ENCODE results near the gene BGLAP. TPM values are rescaled to one million over a fixed set of nuclear protein-coding genes. Genes with fewer than 3 reads are reported as not detected.

The BGLAP gene
- under 1 TPM in 2 of 4 donors, not detected in 2; 0.34 to 0.44 TPM for total RNA-seq
- polyA plus RNA-seq: under 1 TPM in 1 of 3 donors, not detected in 2; 0.33 TPM
- long read RNA-seq, donor 1: 0 reads
- long read RNA-seq, donor 2: 0 reads

- DNase-seq (peak in 1 of 2 donors; percentile 35), ATAC-seq (no peak)
- intact Hi-C loops (cut with DNase I): no loop called here
- no peak for TF ChIP-seq CTCF (IDR thresholded peaks at IDR 0.05)
- WGBS, 3 donors: 73 to 84% (median 83%) methylated on average over 13 to 14 of the region's 14 CpGs
- Histone ChIP-seq H3K4me1 (peaks cover 9% of the 10 kb centered on the region), H3K9me3 (no peaks in the 10 kb centered on the region), H3K27ac (no peak within 1 kb of the TSS), H3K27me3 (ENCODE audit: insufficient read depth in 3 of 3, low read length in 2 of 3) (peaks cover 0 to 17% (median 10%) of the 10 kb centered on the region in 3 donors), H3K4me3 (no peak within 1 kb of the TSS), H3K36me3 (ENCODE audit: insufficient read depth in 1 of 2, low read depth in 1 of 2) (peaks cover 6 to 50% of the 10 kb centered on the region in 2 donors)
Observed at GRCh38 chr1:156241926-156242325, at the start of gene BGLAP. BGLAP (plus strand) TSS chr1:156242184; CDS start chr1:156242232, 48 bp downstream.

- intact Hi-C loops (cut with DNase I): no loop called here
Observed at GRCh38 chr1:156193208-156193487, 48.8 kb upstream of the BGLAP start.

DNA sequence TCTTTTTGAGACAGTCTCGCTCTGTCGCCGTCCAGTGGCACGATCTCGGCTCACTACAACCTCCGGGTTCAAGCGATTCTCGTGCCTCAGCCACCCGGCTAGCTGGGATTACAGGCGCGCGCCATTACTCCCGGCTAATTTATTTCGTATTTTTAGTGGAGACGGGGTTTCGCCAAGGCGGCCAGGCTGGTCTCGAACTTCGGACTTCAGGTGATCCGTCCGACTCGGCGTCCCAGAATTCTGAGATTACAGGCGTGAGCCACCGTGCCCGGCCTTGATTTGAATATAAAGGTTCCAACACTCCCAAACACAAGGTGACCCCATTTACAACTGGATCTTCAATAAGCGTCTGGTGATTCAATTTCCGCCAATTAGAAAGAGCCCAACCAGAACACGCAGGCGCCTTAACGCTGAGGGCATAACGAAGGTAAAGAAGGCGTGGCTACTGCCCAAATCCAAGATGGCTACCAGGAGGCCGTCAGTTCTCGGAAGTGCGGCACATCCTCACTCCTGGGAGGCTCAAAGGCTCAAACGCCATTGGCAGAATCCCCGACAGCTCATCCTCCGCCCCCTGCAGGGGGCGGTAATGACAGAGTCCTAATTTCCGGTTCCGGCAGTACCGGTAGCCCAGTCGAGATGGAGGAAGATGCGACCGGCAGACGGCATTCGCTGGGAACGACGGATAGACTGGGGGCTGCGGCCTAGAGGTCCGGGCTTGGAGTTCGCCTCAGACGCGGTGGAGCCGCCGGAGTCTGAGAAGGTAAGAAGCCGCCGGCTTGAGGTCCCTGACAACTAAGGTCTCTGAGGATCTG lies 48.3 kb upstream of the BGLAP start, which contains the start of gene SLC25A44:
Gene SLC25A44 (plus strand): TSS at position 617 of the 812 bp plus-strand sequence. CDS start 5,744 bp downstream, outside the sequence.
- ATAC-seq: peak; percentile 98 to 100 (median 99)
- H3K9me3 ChIP-seq: no peaks in the 10 kb centered on the region
- H3K4me3 ChIP-seq: peak within 1 kb of the TSS; percentile 100
- peak; percentile 56 for TF ChIP-seq CTCF (IDR thresholded peaks at IDR 0.05)
- peak; percentile 95 to 98 for DNase-seq
- WGBS, 3 donors: 1 to 4% (median 1%) methylated on average over 59 of the region's 59 CpGs
- no peaks in the 10 kb centered on the region for H3K27me3 ChIP-seq (ENCODE audit: insufficient read depth in 3 of 3, low read length in 2 of 3)
- peak within 1 kb of the TSS; percentile 91 for H3K27ac ChIP-seq
- intact Hi-C loops (cut with DNase I): no loop called here
- peaks cover 36% of the 10 kb centered on the region for H3K4me1 ChIP-seq
- peaks cover 7 to 20% of the 10 kb centered on the region in 2 donors for H3K36me3 ChIP-seq (ENCODE audit: insufficient read depth in 1 of 2, low read depth in 1 of 2)

More at GRCh38 chr1:156193208-156193487, 48.8 kb upstream of the BGLAP start:
- no peak for TF ChIP-seq CTCF (IDR thresholded peaks at IDR 0.05)
- 56 to 63% (median 57%) methylated on average over 7 of the region's 7 CpGs for WGBS, 3 donors
- peaks cover 36% of the 10 kb centered on the region for H3K4me1 ChIP-seq
- H3K27me3 ChIP-seq (ENCODE audit: insufficient read depth in 3 of 3, low read length in 2 of 3): no peaks in the 10 kb centered on the region
- H3K36me3 ChIP-seq (ENCODE audit: insufficient read depth in 1 of 2, low read depth in 1 of 2): peaks cover 7 to 20% of the 10 kb centered on the region in 2 donors
- H3K27ac ChIP-seq: peak overlapping the region; percentile 91
- peak in 1 of 4 donors; percentile 31 for ATAC-seq
- no peaks in the 10 kb centered on the region for H3K9me3 ChIP-seq
- peak overlapping the region; percentile 100 for H3K4me3 ChIP-seq
- no peak for DNase-seq

DNA sequence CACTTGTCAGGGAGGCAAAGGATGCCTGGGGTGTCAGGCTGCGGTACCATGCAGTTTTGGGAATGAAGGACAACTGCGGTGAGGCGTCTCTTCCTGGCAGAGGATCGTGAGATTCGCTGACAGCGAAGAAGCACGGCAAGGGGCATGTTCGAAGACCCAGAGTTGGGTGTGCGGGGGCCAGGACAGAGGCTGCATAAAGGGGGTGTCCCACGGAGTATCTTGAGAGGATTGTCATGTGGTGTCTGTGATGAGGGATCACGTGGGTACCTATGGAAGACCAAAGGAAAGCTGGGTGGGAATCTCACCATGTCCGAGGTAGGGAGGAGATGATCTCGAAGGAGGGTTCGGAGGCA lies 47.7 kb upstream of the BGLAP start:
- ATAC-seq: peak in 1 of 4 donors; percentile 18
- 8 to 12% (median 9%) methylated on average over 14 of the region's 14 CpGs for WGBS, 3 donors
- H3K4me3 ChIP-seq: peak overlapping the region; percentile 100
- H3K36me3 ChIP-seq (ENCODE audit: insufficient read depth in 1 of 2, low read depth in 1 of 2): peaks cover 7 to 20% of the 10 kb centered on the region in 2 donors
- TF ChIP-seq CTCF (IDR thresholded peaks at IDR 0.05): no peak
- H3K27ac ChIP-seq: peak overlapping the region; percentile 91
- peaks cover 36% of the 10 kb centered on the region for H3K4me1 ChIP-seq
- intact Hi-C loops (cut with DNase I): no loop called here
- DNase-seq: no peak
- no peaks in the 10 kb centered on the region for H3K9me3 ChIP-seq
- H3K27me3 ChIP-seq (ENCODE audit: insufficient read depth in 3 of 3, low read length in 2 of 3): no peaks in the 10 kb centered on the region
